ENCODE results near the gene HSPE1. TPM values are rescaled to one million over a fixed set of nuclear protein-coding genes. Genes with fewer than 3 reads are reported as not detected.
A peak's percentile ranks its signal among the peaks of the same experiment; 100 is the strongest.

Gene HSPE1
- total RNA-seq, 1 experiment from 2014 or later: 321 TPM

- peaks cover 74% of the 10 kb centered on the region for H4K20me1 ChIP-seq (ENCODE audit: low read length)
- peak overlapping the region; percentile 89 for H3K4me3 ChIP-seq (ENCODE audit: low read length)
- H3K36me3 ChIP-seq (ENCODE audit: low read depth, low read length): peaks cover 70% of the 10 kb centered on the region
- H2AFZ ChIP-seq (ENCODE audit: low read length): no peak overlapping the region
- no TSS peak for BruUV-seq (replicated peaks)
- H3K9me2 ChIP-seq (replicated peaks; ENCODE audit: low read length): no peaks in the 10 kb centered on the region
- POLR2A ChIA-PET (ENCODE audit: unreplicated experiment): no interaction called here
- peaks cover 36% of the 10 kb centered on the region for H3K4me1 ChIP-seq (ENCODE audit: insufficient read depth, low read length)
- H3K27me3 ChIP-seq (ENCODE audit: low read length): no peaks in the 10 kb centered on the region
- H3K4me2 ChIP-seq (ENCODE audit: low read length): peak overlapping the region; percentile 78
- no peaks in the 10 kb centered on the region for H3K9me3 ChIP-seq (ENCODE audit: low read length)
- no peak overlapping the region for H3K27ac ChIP-seq (ENCODE audit: low read length)
- H3F3A ChIP-seq (ENCODE audit: low read length, unreplicated experiment): no peaks in the 10 kb centered on the region
- TF ChIP-seq CTCF (conservative IDR thresholded peaks at IDR 0.05; ENCODE audit: low read depth, low read length) (no peak), EZH2phosphoT487 (IDR thresholded peaks at IDR 0.05; ENCODE audit: borderline replicate concordance, low read length) (no peak), EZH2 (IDR thresholded peaks at IDR 0.05; ENCODE audit: low read length, unreplicated experiment) (no peak)
- CTCF ChIA-PET: no interaction called here
- H3K79me2 ChIP-seq (ENCODE audit: low read length): peaks cover 90% of the 10 kb centered on the region
- intact Hi-C loops (cut with micrococcal nuclease): loop anchor here (10.0 kb wide), 1 partner anchor 84 kb away; no protein-coding TSS in a partner anchor
- ATAC-seq (no peak), DNase-seq (peak; percentile 18)
- H3K9ac ChIP-seq (ENCODE audit: low read length): peak overlapping the region; percentile 98
Observed at GRCh38 chr2:197498235-197498936, 1.8 kb upstream of the HSPE1 start.

GRCh38 chr2:197498937-197499593, 1.1 kb upstream of the HSPE1 start:
- H4K20me1 ChIP-seq (ENCODE audit: low read length): peaks cover 74% of the 10 kb centered on the region
- ATAC-seq (no peak), DNase-seq (peak; percentile 39)
- H3K4me1 ChIP-seq (ENCODE audit: insufficient read depth, low read length): peaks cover 36% of the 10 kb centered on the region
- TF ChIP-seq EZH2phosphoT487 (IDR thresholded peaks at IDR 0.05; ENCODE audit: borderline replicate concordance, low read length) (no peak), EZH2 (IDR thresholded peaks at IDR 0.05; ENCODE audit: low read length, unreplicated experiment) (no peak), CTCF (conservative IDR thresholded peaks at IDR 0.05; ENCODE audit: low read depth, low read length) (no peak)
- H3K9ac ChIP-seq (ENCODE audit: low read length): peak overlapping the region; percentile 98
- POLR2A ChIA-PET (ENCODE audit: unreplicated experiment): interaction anchor here (0.5 to 1.2 kb wide), 4 partner anchors 17 to 77 kb away, joined by 3 to 7 read pairs (median 6); partner anchors contain the start of genes MOB4 and SF3B1
- H3K4me3 ChIP-seq (ENCODE audit: low read length): peak overlapping the region; percentile 89
- no peaks in the 10 kb centered on the region for H3K9me3 ChIP-seq (ENCODE audit: low read length)
- intact Hi-C loops (cut with micrococcal nuclease): loop anchor here (10.0 kb wide), 1 partner anchor 84 kb away; no protein-coding TSS in a partner anchor
- no peaks in the 10 kb centered on the region for H3K27me3 ChIP-seq (ENCODE audit: low read length)
- H3K79me2 ChIP-seq (ENCODE audit: low read length): peaks cover 96% of the 10 kb centered on the region
- no peaks in the 10 kb centered on the region for H3K9me2 ChIP-seq (replicated peaks; ENCODE audit: low read length)
- peak overlapping the region; percentile 78 for H3K4me2 ChIP-seq (ENCODE audit: low read length)
- peaks cover 72% of the 10 kb centered on the region for H3K36me3 ChIP-seq (ENCODE audit: low read depth, low read length)
- BruUV-seq (replicated peaks): no TSS peak
- no peaks in the 10 kb centered on the region for H3F3A ChIP-seq (ENCODE audit: low read length, unreplicated experiment)
- H2AFZ ChIP-seq (ENCODE audit: low read length): no peak overlapping the region
- peak overlapping the region; percentile 64 for H3K27ac ChIP-seq (ENCODE audit: low read length)
- CTCF ChIA-PET: no interaction called here
